K562 (cell line): Measurements from ENCODE around the gene BMPER.

ENCODE experiments used
- GABPA ChIP-seq: fragments of 200-800 bp; sonication (Bioruptor generic); conservative IDR thresholded peaks from 2 replicates; pipeline ENCODE4 v1.6.1; 2016; ENCODE audit warnings: low read depth, missing genetic modification characterization, missing compliant biosample characterization
- IFI16 ChIP-seq: fragments of 250-450 bp; sonication (Bioruptor Pico); IDR thresholded peaks from 2 replicates; pipeline ENCODE4 v2.1.2; 2022; ENCODE audit warnings: mild to moderate bottlenecking, inconsistent platforms
- KLF1 ChIP-seq: fragments of 450-650 bp; IDR thresholded peaks from 2 replicates; pipeline ENCODE4 v1.6.1; 2016; ENCODE audit warnings: missing genetic modification characterization, missing compliant biosample characterization
- MYC ChIP-seq, 2 experiments: fragments of 250-450 bp in 1 of 2; sonication (Bioruptor Pico) in 1 of 2; IDR thresholded peaks; 2 replicates each; pipeline versions ENCODE4 v1.5.1 to v1.6.1; 2012 to 2021; ENCODE audit warnings: low read depth in 2 of 2, borderline replicate concordance in 1 of 2, improper control_type of control experiment in 1 of 2, low read length in 1 of 2, mild to moderate bottlenecking in 1 of 2, moderate library complexity in 1 of 2
- NRF1 ChIP-seq, 2 experiments: fragments of 450-650 bp; IDR thresholded peaks in 1 of 2; conservative IDR thresholded peaks in 1 of 2; 2 replicates each; pipeline ENCODE4 v1.6.1; 2014; ENCODE audit warnings: mild to moderate bottlenecking in 2 of 2
- SIN3A ChIP-seq, 2 experiments: fragments of 150-350 bp in 1 of 2; IDR thresholded peaks; 2 replicates each; pipeline ENCODE4 v1.6.1; 2011 to 2016; ENCODE audit warnings: borderline replicate concordance in 2 of 2, low read depth in 2 of 2, low read length in 2 of 2, mild to moderate bottlenecking in 2 of 2, moderate library complexity in 2 of 2; ENCODE audit not compliant: control insufficient read depth in 1 of 2
- SIN3B ChIP-seq: fragments of 450-650 bp; IDR thresholded peaks from 2 replicates; pipeline ENCODE4 v1.6.1; 2017; ENCODE audit warnings: low read depth, mild to moderate bottlenecking, moderate library complexity
- SRSF1 ChIP-seq: fragments of 200-400 bp; formaldehyde crosslinking; IDR thresholded peaks from 2 replicates; pipeline ENCODE4 v1.6.1; 2017; ENCODE audit warnings: mild to moderate bottlenecking, low read depth, low read length, moderate library complexity
- TEAD2 ChIP-seq: fragments of 450-650 bp; IDR thresholded peaks from 2 replicates; pipeline ENCODE4 v1.6.1; 2016; ENCODE audit warnings: missing genetic modification characterization, control low read depth, missing compliant biosample characterization
- TFE3 ChIP-seq: fragments of 450-650 bp; formaldehyde crosslinking; IDR thresholded peaks from 2 replicates; pipeline ENCODE4 v1.4.0; 2020; ENCODE audit warnings: mild to moderate bottlenecking, mixed read lengths
- ZNF274 ChIP-seq: IDR thresholded peaks from 2 replicates; pipeline ENCODE4 v1.6.1; 2011; ENCODE audit warnings: low read depth, mild to moderate bottlenecking, low read length, moderate library complexity, borderline replicate concordance
- TF ChIP-seq, protein P1 (sequence below), 3 experiments: IDR thresholded peaks in 2 of 3; conservative IDR thresholded peaks in 1 of 3; 2 replicates each; pipeline ENCODE4 v1.5.1; 2011 to 2012; ENCODE audit warnings: low read length in 3 of 3, mild to moderate bottlenecking in 3 of 3, control low read depth in 2 of 3, improper control_type of control experiment in 1 of 3, inconsistent platforms in 1 of 3, low read depth in 1 of 3, mixed read lengths in 1 of 3, moderate library complexity in 1 of 3; ENCODE audit not compliant: insufficient read depth in 2 of 3
- TF ChIP-seq, protein P2 (sequence below), 2 experiments: fragments of 450-650 bp in 1 of 2; sonication (generic) in 1 of 2; formaldehyde crosslinking; conservative IDR thresholded peaks; 2 replicates each; pipeline versions ENCODE4 v1.4.0 to v1.8.1; 2020 to 2022; ENCODE audit warnings: mild to moderate bottlenecking in 1 of 2, missing genetic modification reagents in 1 of 2
- TF ChIP-seq, protein P3 (sequence below): fragments of 250-450 bp; sonication (Bioruptor Pico); IDR thresholded peaks from 2 replicates; pipeline ENCODE4 v1.8.0; 2021; ENCODE audit warnings: moderate library complexity, mild to moderate bottlenecking, inconsistent platforms

DNA sequence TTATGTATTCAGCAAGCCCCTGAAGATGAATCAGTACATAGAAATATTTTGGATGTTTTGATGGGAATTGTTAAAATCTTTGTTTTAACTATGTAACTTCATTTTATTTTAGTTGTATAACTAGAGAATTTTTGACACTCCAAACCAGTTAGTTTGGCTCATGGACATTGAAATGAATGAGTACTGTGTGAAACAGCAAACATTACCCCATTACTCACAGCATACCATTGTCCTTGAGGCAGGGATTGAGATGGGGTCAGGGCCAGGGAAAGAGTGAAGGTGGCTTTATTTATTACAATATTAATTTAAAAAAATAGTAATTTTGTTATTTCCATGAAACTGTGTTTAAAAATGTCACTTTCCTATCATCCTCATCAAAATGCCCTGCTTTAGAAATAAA, 4.8 kb upstream of the BMPER start:
- TF ChIP-seq ZNF274 (no peak), SRSF1 (no peak), SIN3A (IDR thresholded peaks at IDR 0.05; ENCODE audit: borderline replicate concordance in 2 of 2, control insufficient read depth in 1 of 2, low read depth in 2 of 2, low read length in 2 of 2) (no peak), IFI16 (no peak), NRF1 (conservative IDR thresholded peaks at IDR 0.05 in 1 of 2, IDR thresholded peaks at IDR 0.05 in 1 of 2) (no peak), TEAD2 (tag) (no peak), GABPA (tag) (no peak), TFE3 (no peak), MYC (IDR thresholded peaks at IDR 0.05; ENCODE audit: low read depth, low read length) (no peak), MYC (CRISPR knock-in tag; IDR thresholded peaks at IDR 0.05; ENCODE audit: borderline replicate concordance, low read depth) (no peak), KLF1 (tag) (no peak), SIN3B (no peak)
- TF ChIP-seq, protein P1, sequence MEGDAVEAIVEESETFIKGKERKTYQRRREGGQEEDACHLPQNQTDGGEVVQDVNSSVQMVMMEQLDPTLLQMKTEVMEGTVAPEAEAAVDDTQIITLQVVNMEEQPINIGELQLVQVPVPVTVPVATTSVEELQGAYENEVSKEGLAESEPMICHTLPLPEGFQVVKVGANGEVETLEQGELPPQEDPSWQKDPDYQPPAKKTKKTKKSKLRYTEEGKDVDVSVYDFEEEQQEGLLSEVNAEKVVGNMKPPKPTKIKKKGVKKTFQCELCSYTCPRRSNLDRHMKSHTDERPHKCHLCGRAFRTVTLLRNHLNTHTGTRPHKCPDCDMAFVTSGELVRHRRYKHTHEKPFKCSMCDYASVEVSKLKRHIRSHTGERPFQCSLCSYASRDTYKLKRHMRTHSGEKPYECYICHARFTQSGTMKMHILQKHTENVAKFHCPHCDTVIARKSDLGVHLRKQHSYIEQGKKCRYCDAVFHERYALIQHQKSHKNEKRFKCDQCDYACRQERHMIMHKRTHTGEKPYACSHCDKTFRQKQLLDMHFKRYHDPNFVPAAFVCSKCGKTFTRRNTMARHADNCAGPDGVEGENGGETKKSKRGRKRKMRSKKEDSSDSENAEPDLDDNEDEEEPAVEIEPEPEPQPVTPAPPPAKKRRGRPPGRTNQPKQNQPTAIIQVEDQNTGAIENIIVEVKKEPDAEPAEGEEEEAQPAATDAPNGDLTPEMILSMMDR (IDR thresholded peaks at IDR 0.05 in 2 of 3, conservative IDR thresholded peaks at IDR 0.05 in 1 of 3; ENCODE audit: insufficient read depth in 2 of 3, low read depth in 1 of 3, low read length in 3 of 3), result no peak
- TF ChIP-seq, protein P2, sequence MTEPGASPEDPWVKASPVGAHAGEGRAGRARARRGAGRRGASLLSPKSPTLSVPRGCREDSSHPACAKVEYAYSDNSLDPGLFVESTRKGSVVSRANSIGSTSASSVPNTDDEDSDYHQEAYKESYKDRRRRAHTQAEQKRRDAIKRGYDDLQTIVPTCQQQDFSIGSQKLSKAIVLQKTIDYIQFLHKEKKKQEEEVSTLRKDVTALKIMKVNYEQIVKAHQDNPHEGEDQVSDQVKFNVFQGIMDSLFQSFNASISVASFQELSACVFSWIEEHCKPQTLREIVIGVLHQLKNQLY (CRISPR knock-in tag; conservative IDR thresholded peaks at IDR 0.05), result no peak
- TF ChIP-seq, protein P3, sequence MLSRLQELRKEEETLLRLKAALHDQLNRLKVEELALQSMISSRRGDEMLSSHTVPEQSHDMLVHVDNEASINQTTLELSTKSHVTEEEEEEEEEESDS, result no peak
